NT2/D1 (cell line): Measurements from ENCODE around the gene SGK1.
"Not testable (repeated sequence)": the region's sequence is repeated elsewhere in the genome, so short reads cannot be mapped to it uniquely, and the experiment has no call there.

Experiments used
- DNase-seq: peaks from one replicate; pipeline ENCODE4 v3.0.0-alpha.2; 2011; ENCODE audit warnings: low read depth, low spot score
- H3K27me3 ChIP-seq: 2 replicates; pipeline ENCODE4 v1.6.0; 2011; ENCODE audit warnings: mild to moderate bottlenecking; ENCODE audit not compliant: insufficient read length, insufficient read depth
- H3K36me3 ChIP-seq: 2 replicates; pipeline ENCODE4 v1.6.1; 2011; ENCODE audit warnings: mild to moderate bottlenecking, low read length, mixed read lengths; ENCODE audit not compliant: insufficient read depth, insufficient read length
- H3K4me1 ChIP-seq: 2 replicates; pipeline ENCODE4 v1.5.1; 2011; ENCODE audit not compliant: insufficient read depth, insufficient read length
- H3K4me3 ChIP-seq: 2 replicates; pipeline ENCODE4 v1.5.1; 2011; ENCODE audit warnings: low read depth; ENCODE audit not compliant: insufficient read length
- H3K9ac ChIP-seq: 2 replicates; pipeline ENCODE4 v1.6.0; 2011; ENCODE audit warnings: low read depth; ENCODE audit not compliant: insufficient read length
- H3K9me3 ChIP-seq: 2 replicates; pipeline ENCODE4 v1.5.1; 2011; ENCODE audit warnings: mild to moderate bottlenecking, low read length; ENCODE audit not compliant: insufficient read depth
- SUZ12 ChIP-seq: IDR thresholded peaks from 2 replicates; pipeline ENCODE4 v1.6.1; 2011; ENCODE audit not compliant: insufficient read length, insufficient read depth; ENCODE audit errors: extremely low read depth
- YY1 ChIP-seq: IDR thresholded peaks from 2 replicates; pipeline ENCODE4 v1.6.1; 2011; ENCODE audit not compliant: insufficient read length, insufficient read depth
- ZNF274 ChIP-seq: IDR thresholded peaks from 2 replicates; pipeline ENCODE4 v1.6.1; 2011; ENCODE audit warnings: mild to moderate bottlenecking, low read depth, low read length

SGK1 gene

GRCh38 chr6:134216301-134217010 lies 101.5 kb downstream of the SGK1 start:
- no peak for DNase-seq
- no peaks in the 10 kb centered on the region for H3K27me3 ChIP-seq
- TF ChIP-seq ZNF274 (no peak), SUZ12 (no peak)
- H3K9ac ChIP-seq = no peak overlapping the region
- H3K9me3 ChIP-seq = no peaks in the 10 kb centered on the region
- no peaks in the 10 kb centered on the region for H3K36me3 ChIP-seq
- H3K4me3 ChIP-seq = no peak overlapping the region
- no peaks in the 10 kb centered on the region for H3K4me1 ChIP-seq

DNA sequence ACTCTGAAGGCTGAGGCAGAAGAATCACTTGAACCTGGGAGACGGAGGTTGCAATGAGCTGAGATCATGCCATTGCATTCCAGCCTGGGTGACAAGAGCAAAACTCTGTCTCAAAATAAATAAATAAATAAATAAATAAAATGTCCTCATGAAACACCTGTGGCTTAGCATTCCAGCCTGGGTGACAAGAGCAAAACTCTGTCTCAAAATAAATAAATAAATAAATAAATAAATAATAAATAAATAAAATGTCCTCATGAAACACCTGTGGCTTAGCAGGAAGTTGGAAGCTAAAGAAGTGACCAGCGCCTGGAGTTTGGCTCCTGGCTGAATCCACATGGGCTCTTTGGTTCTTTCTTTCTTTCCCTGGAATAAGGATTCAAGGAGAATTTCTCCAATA lies 104.5 kb downstream of the SGK1 start:
- H3K27me3 ChIP-seq, DNase-seq: not testable (repeated sequence)

GRCh38 chr6:134211297-134211696 lies 106.6 kb downstream of the SGK1 start:
- Histone ChIP-seq H3K36me3 (no peaks in the 10 kb centered on the region), H3K9me3 (no peaks in the 10 kb centered on the region), H3K4me3 (no peak overlapping the region), H3K27me3 (no peaks in the 10 kb centered on the region), H3K4me1 (no peaks in the 10 kb centered on the region), H3K9ac (no peak overlapping the region)
- TF ChIP-seq ZNF274 (no peak), YY1 (no peak), SUZ12 (no peak)
- no peak for DNase-seq

More for the DNA sequence above, 104.5 kb downstream of the SGK1 start:
- H3K4me1 ChIP-seq, H3K9me3 ChIP-seq, H3K9ac ChIP-seq, H3K36me3 ChIP-seq, H3K4me3 ChIP-seq: not testable (repeated sequence)

DNA sequence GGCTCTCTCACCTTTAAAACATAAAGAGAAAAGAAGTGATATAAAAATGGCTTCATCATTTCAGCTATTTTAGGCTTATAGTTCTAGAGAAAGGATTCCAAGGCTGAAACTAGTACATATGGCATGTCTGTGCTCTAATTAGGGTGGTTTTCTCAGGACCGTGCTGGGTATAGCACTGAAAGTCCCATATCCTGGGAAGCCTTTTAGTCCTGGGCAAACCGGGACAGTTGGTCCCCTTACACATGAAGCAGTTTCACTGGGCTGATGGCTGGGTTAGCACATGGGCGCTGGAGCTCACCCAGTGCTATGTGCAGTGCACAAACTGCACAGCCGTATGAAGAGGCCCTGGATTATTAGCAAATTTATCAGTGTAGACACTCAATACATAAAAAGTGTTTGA lies 110.5 kb downstream of the SGK1 start:
- DNase-seq = no peak
- no peaks in the 10 kb centered on the region for H3K27me3 ChIP-seq
- H3K4me1 ChIP-seq = no peaks in the 10 kb centered on the region
- H3K4me3 ChIP-seq = no peak overlapping the region
- TF ChIP-seq YY1 = no peak
- no peak for TF ChIP-seq SUZ12
- TF ChIP-seq ZNF274 = no peak
- H3K9ac ChIP-seq = no peak overlapping the region
- no peaks in the 10 kb centered on the region for H3K36me3 ChIP-seq
- H3K9me3 ChIP-seq = no peaks in the 10 kb centered on the region

DNA sequence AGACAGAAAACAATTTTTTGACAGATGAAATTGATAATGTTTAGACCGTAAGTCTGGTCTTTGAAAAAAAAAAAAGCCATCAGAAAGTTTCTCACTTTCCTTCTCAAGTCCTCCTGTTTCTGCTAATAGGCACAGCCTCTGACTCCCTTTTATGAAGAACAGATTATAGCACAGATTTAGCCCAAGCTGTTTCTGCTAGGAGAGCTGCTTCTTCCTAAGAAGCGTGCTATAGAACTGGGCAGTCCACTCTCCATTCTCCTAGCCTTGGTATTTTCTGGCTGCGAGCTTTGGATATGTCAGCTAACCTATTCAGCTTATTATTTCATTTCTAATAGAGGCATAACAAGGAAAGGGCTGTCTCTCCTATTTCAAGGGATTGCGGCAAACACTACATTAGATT lies 112.5 kb downstream of the SGK1 start:
- Histone ChIP-seq H3K9ac (no peak overlapping the region), H3K36me3 (no peaks in the 10 kb centered on the region)
- no peak for TF ChIP-seq ZNF274
- TF ChIP-seq SUZ12 = no peak
- TF ChIP-seq YY1 = no peak

GRCh38 chr6:134204759-134205158 lies 113.2 kb downstream of the SGK1 start:
- not testable (repeated sequence) for H3K9me3 ChIP-seq, H3K4me1 ChIP-seq, H3K9ac ChIP-seq, DNase-seq, H3K27me3 ChIP-seq, H3K36me3 ChIP-seq, H3K4me3 ChIP-seq

More for the DNA sequence above, 112.5 kb downstream of the SGK1 start:
- no peak for DNase-seq
- H3K4me1 ChIP-seq = no peaks in the 10 kb centered on the region
- no peaks in the 10 kb centered on the region for H3K9me3 ChIP-seq
- H3K4me3 ChIP-seq = no peak overlapping the region
- H3K27me3 ChIP-seq = no peaks in the 10 kb centered on the region

DNA sequence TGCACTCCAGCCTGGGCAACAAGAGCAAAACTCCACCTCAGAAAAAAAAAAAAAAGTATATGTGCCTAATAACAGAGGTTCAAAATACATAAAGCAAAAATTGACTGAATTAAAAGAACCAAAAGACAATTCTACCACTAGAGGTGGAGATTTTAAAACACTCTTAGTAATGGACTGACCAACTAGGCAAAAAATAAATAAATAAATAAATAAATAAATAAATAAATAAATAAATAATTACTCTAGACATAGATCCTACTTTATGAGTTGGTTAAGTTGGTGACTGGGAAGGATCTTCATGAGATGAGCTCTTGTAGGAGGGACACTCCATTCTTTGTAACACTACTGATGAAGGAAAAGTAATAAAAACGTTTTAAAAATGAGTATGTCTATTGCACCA lies 113.9 kb downstream of the SGK1 start:
- no peaks in the 10 kb centered on the region for H3K9me3 ChIP-seq
- no peaks in the 10 kb centered on the region for H3K4me1 ChIP-seq
- H3K4me3 ChIP-seq = no peak overlapping the region
- H3K9ac ChIP-seq = no peak overlapping the region
- H3K27me3 ChIP-seq = no peaks in the 10 kb centered on the region
- TF ChIP-seq YY1 (no peak), SUZ12 (no peak), ZNF274 (no peak)
- no peaks in the 10 kb centered on the region for H3K36me3 ChIP-seq
- DNase-seq = no peak

- Histone ChIP-seq H3K27me3 (no peaks in the 10 kb centered on the region), H3K4me1 (no peaks in the 10 kb centered on the region), H3K9ac (no peak overlapping the region), H3K9me3 (no peaks in the 10 kb centered on the region), H3K4me3 (no peak overlapping the region), H3K36me3 (no peaks in the 10 kb centered on the region)
- TF ChIP-seq YY1 (no peak), ZNF274 (no peak), SUZ12 (no peak)
- DNase-seq = no peak
These were observed 116.2 kb downstream of the SGK1 start for GRCh38 chr6:134201716-134202115.
